ENCODE measurements around the gene COQ10B. TPM values are rescaled to one million over a fixed set of nuclear protein-coding genes. Genes with fewer than 3 reads are reported as not detected.

The COQ10B gene
- total RNA-seq, 2 experiments from 2014 or later = 53.4 to 55.3 TPM

DNA sequence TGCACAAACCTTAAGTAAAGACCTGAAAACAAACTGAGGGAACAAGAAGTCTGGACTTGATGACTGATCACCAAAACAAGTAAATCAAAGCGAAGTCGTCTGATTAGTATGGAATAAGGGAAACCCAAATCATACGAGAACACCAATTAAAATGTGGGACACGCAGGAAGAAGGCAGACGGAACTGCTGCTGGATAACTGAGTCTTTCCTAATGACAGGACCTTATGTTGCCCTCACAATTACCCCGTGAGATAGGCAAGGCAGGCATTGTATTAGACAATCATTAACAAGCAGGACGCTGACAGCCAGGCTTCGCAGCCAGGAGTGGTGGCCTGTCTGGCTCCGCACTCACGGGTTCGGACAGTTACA is 614 bp upstream of the COQ10B start:
- Mint-ChIP-seq H3K36me3 (ENCODE audit: low read depth) (peaks cover 20% of the 10 kb centered on the region), H3K4me3 (peak overlapping the region; percentile 99), H3K27ac (peak overlapping the region; percentile 100), H3K27me3 (no peaks in the 10 kb centered on the region), H3K9me3 (no peaks in the 10 kb centered on the region), H3K4me1 (ENCODE audit: low read depth) (peaks cover 46% of the 10 kb centered on the region)
- Histone ChIP-seq H3K9me3 (ENCODE audit: control insufficient read depth in 1 of 2, insufficient read depth in 1 of 2, low read length in 2 of 2) (no peaks in the 10 kb centered on the region), H3K27me3 (ENCODE audit: control insufficient read depth in 1 of 2, insufficient read depth in 2 of 2, low read length in 2 of 2) (no peaks in the 10 kb centered on the region), H3K4me1 (ENCODE audit: insufficient read depth, low read length) (peaks cover 25% of the 10 kb centered on the region), H3K4me3 (ENCODE audit: low read length) (peak overlapping the region; percentile 67), H3K36me3 (ENCODE audit: insufficient read depth, low read length) (peaks cover 8% of the 10 kb centered on the region), H3K27ac (ENCODE audit: low read depth in 1 of 2, low read length in 2 of 2) (peak overlapping the region; percentile 98 to 100)
- ATAC-seq (ENCODE audit: poor library complexity) = no peak
- intact Hi-C loops (cut with DNase I, micrococcal nuclease) = loop anchor here in 1 of 2 experiments (1.0 kb wide), 3 partner anchors 17 to 63 kb away; partner anchors contain the start of genes HSPE1 and SF3B1
- ChIA-PET CTCF (interaction anchor here (1.2 to 2.3 kb wide), 4 partner anchors 18 to 47 kb away, joined by 3 to 9 read pairs (median 4); partner anchors contain the start of genes HSPD1, HSPE1 and SF3B1), POLR2A (interaction anchor here (0.6 to 6.3 kb wide), 24 partner anchors 9 to 653 kb away, joined by 3 to 260 read pairs (median 4); partner anchors contain the start of genes GTF3C3, HSPD1, HSPE1 and MARS2)
- no peak for DNase-seq
- TF ChIP-seq, protein P1, sequence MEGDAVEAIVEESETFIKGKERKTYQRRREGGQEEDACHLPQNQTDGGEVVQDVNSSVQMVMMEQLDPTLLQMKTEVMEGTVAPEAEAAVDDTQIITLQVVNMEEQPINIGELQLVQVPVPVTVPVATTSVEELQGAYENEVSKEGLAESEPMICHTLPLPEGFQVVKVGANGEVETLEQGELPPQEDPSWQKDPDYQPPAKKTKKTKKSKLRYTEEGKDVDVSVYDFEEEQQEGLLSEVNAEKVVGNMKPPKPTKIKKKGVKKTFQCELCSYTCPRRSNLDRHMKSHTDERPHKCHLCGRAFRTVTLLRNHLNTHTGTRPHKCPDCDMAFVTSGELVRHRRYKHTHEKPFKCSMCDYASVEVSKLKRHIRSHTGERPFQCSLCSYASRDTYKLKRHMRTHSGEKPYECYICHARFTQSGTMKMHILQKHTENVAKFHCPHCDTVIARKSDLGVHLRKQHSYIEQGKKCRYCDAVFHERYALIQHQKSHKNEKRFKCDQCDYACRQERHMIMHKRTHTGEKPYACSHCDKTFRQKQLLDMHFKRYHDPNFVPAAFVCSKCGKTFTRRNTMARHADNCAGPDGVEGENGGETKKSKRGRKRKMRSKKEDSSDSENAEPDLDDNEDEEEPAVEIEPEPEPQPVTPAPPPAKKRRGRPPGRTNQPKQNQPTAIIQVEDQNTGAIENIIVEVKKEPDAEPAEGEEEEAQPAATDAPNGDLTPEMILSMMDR (IDR thresholded peaks at IDR 0.05) = no peak

GRCh38 chr2:197453914-197454398 is 604 bp downstream of the COQ10B start:
- POLR2A ChIA-PET = interaction anchor here (1.2 to 6.3 kb wide), 10 partner anchors 10 to 654 kb away, joined by 3 to 260 read pairs (median 6); partner anchors contain the start of genes GTF3C3, HSPD1, HSPE1 and MOB4
- no peaks in the 10 kb centered on the region for H3K9me3 ChIP-seq (ENCODE audit: control insufficient read depth in 1 of 2, insufficient read depth in 1 of 2, low read length in 2 of 2)
- H3K36me3 Mint-ChIP-seq (ENCODE audit: low read depth) = peaks cover 29% of the 10 kb centered on the region
- H3K36me3 ChIP-seq (ENCODE audit: insufficient read depth, low read length) = peaks cover 8% of the 10 kb centered on the region
- no peaks in the 10 kb centered on the region for H3K27me3 Mint-ChIP-seq
- ATAC-seq (ENCODE audit: poor library complexity) (no peak), DNase-seq (no peak)
- H3K9me3 Mint-ChIP-seq = no peaks in the 10 kb centered on the region
- TF ChIP-seq, protein P1 (IDR thresholded peaks at IDR 0.05) = no peak
- H3K4me3 ChIP-seq (ENCODE audit: low read length) = peak overlapping the region; percentile 67
- H3K27ac Mint-ChIP-seq = peak overlapping the region; percentile 100
- CTCF ChIA-PET = interaction anchor here (0.6 to 2.3 kb wide), 4 partner anchors 19 to 132 kb away, joined by 3 to 9 read pairs (median 4); partner anchors contain the start of genes HSPD1, HSPE1 and SF3B1
- peak overlapping the region; percentile 99 for H3K4me3 Mint-ChIP-seq
- peak overlapping the region; percentile 98 to 100 for H3K27ac ChIP-seq (ENCODE audit: low read depth in 1 of 2, low read length in 2 of 2)
- H3K27me3 ChIP-seq (ENCODE audit: control insufficient read depth in 1 of 2, insufficient read depth in 2 of 2, low read length in 2 of 2) = no peaks in the 10 kb centered on the region
- H3K4me1 Mint-ChIP-seq (ENCODE audit: low read depth) = peaks cover 56% of the 10 kb centered on the region
- intact Hi-C loops (cut with DNase I, micrococcal nuclease) = loop anchor here (1.0 to 2.0 kb wide), 4 partner anchors 19 to 247 kb away; partner anchors contain the start of genes HSPE1 (in 1 of the 2) and SF3B1 (in 1 of the 2)
- peaks cover 29% of the 10 kb centered on the region for H3K4me1 ChIP-seq (ENCODE audit: insufficient read depth, low read length)

- Histone ChIP-seq H3K36me3 (ENCODE audit: insufficient read depth, low read length) (peaks cover 16% of the 10 kb centered on the region), H3K9me3 (ENCODE audit: control insufficient read depth in 1 of 2, insufficient read depth in 1 of 2, low read length in 2 of 2) (no peaks in the 10 kb centered on the region), H3K4me1 (ENCODE audit: insufficient read depth, low read length) (peaks cover 29% of the 10 kb centered on the region), H3K27ac (ENCODE audit: low read depth in 1 of 2, low read length in 2 of 2) (no peak overlapping the region), H3K27me3 (ENCODE audit: control insufficient read depth in 1 of 2, insufficient read depth in 2 of 2, low read length in 2 of 2) (no peaks in the 10 kb centered on the region), H3K4me3 (ENCODE audit: low read length) (peak overlapping the region; percentile 67)
- POLR2A ChIA-PET = interaction anchor here (1.0 to 1.9 kb wide), 3 partner anchors 20 to 61 kb away, joined by 3 to 7 read pairs (median 3); partner anchors contain the start of genes HSPD1, HSPE1 and SF3B1
- H3K9me3 Mint-ChIP-seq = no peaks in the 10 kb centered on the region
- H3K36me3 Mint-ChIP-seq (ENCODE audit: low read depth) = peaks cover 39% of the 10 kb centered on the region
- TF ChIP-seq, protein P1 (IDR thresholded peaks at IDR 0.05) = no peak
- H3K4me3 Mint-ChIP-seq = peak overlapping the region; percentile 99
- peak overlapping the region; percentile 100 for H3K27ac Mint-ChIP-seq
- no peak for ATAC-seq (ENCODE audit: poor library complexity)
- intact Hi-C loops (cut with DNase I, micrococcal nuclease) = loop anchor here in 1 of 2 experiments (2.0 kb wide), 1 partner anchor 246 kb away; no protein-coding TSS in a partner anchor
- no peaks in the 10 kb centered on the region for H3K27me3 Mint-ChIP-seq
- CTCF ChIA-PET = no interaction called here
- H3K4me1 Mint-ChIP-seq (ENCODE audit: low read depth) = peaks cover 65% of the 10 kb centered on the region
- DNase-seq = no peak
These were observed 1.6 kb downstream of the COQ10B start for GRCh38 chr2:197454923-197455322.
